Kidney epithelial cell (primary cell): Measurements from ENCODE around the gene IGFBP5. TPM values are rescaled to one million over a fixed set of nuclear protein-coding genes. Genes with fewer than 3 reads are reported as not detected.

ENCODE experiments used
- DNase-seq: peaks from one replicate; pipeline ENCODE4 v3.0.0-alpha.2; 2010; ENCODE audit warnings: low read depth
- H3K27me3 ChIP-seq: 2 replicates; pipeline ENCODE4 v1.6.0; 2011; ENCODE audit warnings: low read length; ENCODE audit not compliant: control insufficient read depth, insufficient read depth
- H3K36me3 ChIP-seq: 2 replicates; pipeline ENCODE4 v1.5.1; 2011; ENCODE audit warnings: low read length; ENCODE audit not compliant: control insufficient read depth, insufficient read depth
- H3K4me3 ChIP-seq: 2 replicates; pipeline ENCODE4 v1.5.1; 2011; ENCODE audit warnings: low read depth, mild to moderate bottlenecking, control low read depth, low read length
- CTCF ChIP-seq: IDR thresholded peaks from 2 replicates; pipeline ENCODE4 v1.5.1; 2011; ENCODE audit warnings: mild to moderate bottlenecking, moderate library complexity, low read length, control low read depth, inconsistent platforms; ENCODE audit not compliant: insufficient read depth, poor library complexity, severe bottlenecking
- total RNA-seq: library from RNA; depleted of rRNA; stranded (reverse); fragments of >200 nt; gene quantifications from 2 replicates; pipeline ENCODE4 v1.2.3, GENCODE V29; 2015

IGFBP5 gene
- total RNA-seq, 1 donor from 2014 or later = 51.7 TPM

GRCh38 chr2:216732334-216732733 is 37.0 kb upstream of the IGFBP5 start:
- Histone ChIP-seq H3K27me3 (no peaks in the 10 kb centered on the region), H3K36me3 (no peaks in the 10 kb centered on the region), H3K4me3 (no peak overlapping the region)
- TF ChIP-seq CTCF = no peak
- DNase-seq = no peak

DNA sequence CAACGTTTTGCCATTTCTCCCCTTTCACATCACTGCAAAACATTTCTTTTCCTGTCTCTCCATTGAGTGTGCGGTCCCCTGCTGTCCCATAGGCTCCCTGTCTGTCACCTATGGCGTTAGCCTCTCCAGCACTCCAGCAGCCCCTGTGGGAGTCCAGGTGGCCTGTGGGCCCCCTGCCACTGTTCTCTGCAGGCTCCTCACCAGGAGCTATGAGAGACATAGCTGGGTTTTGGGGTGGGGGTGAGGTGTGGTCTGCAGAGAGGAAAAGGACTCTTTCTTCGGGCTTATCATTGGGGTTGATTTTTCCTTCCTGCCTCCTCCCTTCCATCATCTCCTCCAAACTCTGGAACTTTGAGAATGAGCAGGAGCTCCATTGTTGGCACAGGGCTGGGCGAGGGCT is 36.1 kb upstream of the IGFBP5 start:
- DNase-seq = no peak
- Histone ChIP-seq H3K27me3 (no peaks in the 10 kb centered on the region), H3K4me3 (no peak overlapping the region), H3K36me3 (no peaks in the 10 kb centered on the region)
- no peak for TF ChIP-seq CTCF

DNA sequence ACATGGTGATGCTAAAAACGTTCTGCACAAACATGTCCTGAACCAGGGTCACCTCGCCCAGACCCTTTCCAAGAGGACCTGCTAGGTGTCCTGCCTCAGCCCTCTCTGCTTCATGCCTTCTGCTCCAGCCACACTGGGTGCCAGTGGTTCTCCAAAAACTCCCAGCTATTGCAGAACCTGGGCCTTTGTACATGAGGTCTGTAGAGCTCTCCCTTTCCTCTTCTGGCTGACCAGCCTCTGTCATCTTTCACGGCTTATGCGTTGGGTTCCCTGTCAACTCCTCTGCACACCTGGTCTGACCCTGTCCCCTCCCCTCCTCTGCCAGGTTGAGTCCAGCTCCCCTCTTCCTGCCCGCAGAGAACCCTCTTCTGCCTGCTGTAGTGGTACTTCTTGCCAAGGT is 35.5 kb upstream of the IGFBP5 start:
- no peak for DNase-seq
- Histone ChIP-seq H3K4me3 (no peak overlapping the region), H3K36me3 (no peaks in the 10 kb centered on the region), H3K27me3 (no peaks in the 10 kb centered on the region)
- TF ChIP-seq CTCF = no peak

GRCh38 chr2:216727346-216728122 is 32.2 kb upstream of the IGFBP5 start:
- Histone ChIP-seq H3K36me3 (no peaks in the 10 kb centered on the region), H3K4me3 (no peak overlapping the region), H3K27me3 (no peaks in the 10 kb centered on the region)
- DNase-seq = no peak
- no peak for TF ChIP-seq CTCF

- no peak for TF ChIP-seq CTCF
- DNase-seq = no peak
- no peaks in the 10 kb centered on the region for H3K36me3 ChIP-seq
These were observed 28.8 kb upstream of the IGFBP5 start for GRCh38 chr2:216724190-216724589.

GRCh38 chr2:216721141-216721540 is 25.8 kb upstream of the IGFBP5 start:
- TF ChIP-seq CTCF = no peak
- no peaks in the 10 kb centered on the region for H3K27me3 ChIP-seq
- no peak overlapping the region for H3K4me3 ChIP-seq
- no peaks in the 10 kb centered on the region for H3K36me3 ChIP-seq
- DNase-seq = no peak

More at GRCh38 chr2:216724190-216724589, 28.8 kb upstream of the IGFBP5 start:
- no peak overlapping the region for H3K4me3 ChIP-seq
- H3K27me3 ChIP-seq = no peaks in the 10 kb centered on the region
